Measurements from ENCODE around the gene GORASP1. TPM values are rescaled to one million over a fixed set of nuclear protein-coding genes. Genes with fewer than 3 reads are reported as not detected.

The GORASP1 gene
- total RNA-seq, 1 experiment from 2014 or later: 43.6 TPM

DNA sequence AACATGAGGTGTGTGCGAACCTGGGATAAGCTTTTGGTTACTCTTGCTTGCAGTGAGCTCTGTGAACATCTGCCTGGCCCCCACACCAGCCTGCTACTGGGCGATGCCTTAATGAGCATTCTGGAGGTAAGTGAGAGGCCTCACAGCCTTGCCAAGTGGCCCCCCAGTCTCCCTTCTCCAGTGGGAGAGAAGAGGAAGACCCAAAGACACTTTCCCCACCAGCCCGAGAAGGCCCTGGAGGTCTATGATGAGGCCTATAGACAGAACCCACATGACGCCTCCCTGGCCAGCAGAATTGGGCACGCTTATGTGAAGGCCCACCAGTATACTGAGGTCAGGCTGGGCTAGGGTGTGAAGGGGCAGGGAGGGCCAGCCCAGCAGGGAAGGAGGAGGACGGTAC is 22.6 kb upstream of the GORASP1 start:
- no peaks in the 10 kb centered on the region for H3K27me3 ChIP-seq (replicated peaks; ENCODE audit: control insufficient read depth, insufficient read depth, low read length)
- Mint-ChIP-seq H3K4me1 (ENCODE audit: low read depth, unreplicated experiment) (peaks cover 23% of the 10 kb centered on the region), H3K36me3 (ENCODE audit: insufficient read depth, unreplicated experiment) (no peaks in the 10 kb centered on the region), H3K27me3 (ENCODE audit: insufficient read depth, unreplicated experiment) (no peaks in the 10 kb centered on the region), H3K27ac (ENCODE audit: unreplicated experiment) (no peak overlapping the region), H3K4me3 (ENCODE audit: unreplicated experiment) (no peak overlapping the region), H3K9me3 (ENCODE audit: unreplicated experiment) (no peaks in the 10 kb centered on the region)
- TF ChIP-seq, protein P1, sequence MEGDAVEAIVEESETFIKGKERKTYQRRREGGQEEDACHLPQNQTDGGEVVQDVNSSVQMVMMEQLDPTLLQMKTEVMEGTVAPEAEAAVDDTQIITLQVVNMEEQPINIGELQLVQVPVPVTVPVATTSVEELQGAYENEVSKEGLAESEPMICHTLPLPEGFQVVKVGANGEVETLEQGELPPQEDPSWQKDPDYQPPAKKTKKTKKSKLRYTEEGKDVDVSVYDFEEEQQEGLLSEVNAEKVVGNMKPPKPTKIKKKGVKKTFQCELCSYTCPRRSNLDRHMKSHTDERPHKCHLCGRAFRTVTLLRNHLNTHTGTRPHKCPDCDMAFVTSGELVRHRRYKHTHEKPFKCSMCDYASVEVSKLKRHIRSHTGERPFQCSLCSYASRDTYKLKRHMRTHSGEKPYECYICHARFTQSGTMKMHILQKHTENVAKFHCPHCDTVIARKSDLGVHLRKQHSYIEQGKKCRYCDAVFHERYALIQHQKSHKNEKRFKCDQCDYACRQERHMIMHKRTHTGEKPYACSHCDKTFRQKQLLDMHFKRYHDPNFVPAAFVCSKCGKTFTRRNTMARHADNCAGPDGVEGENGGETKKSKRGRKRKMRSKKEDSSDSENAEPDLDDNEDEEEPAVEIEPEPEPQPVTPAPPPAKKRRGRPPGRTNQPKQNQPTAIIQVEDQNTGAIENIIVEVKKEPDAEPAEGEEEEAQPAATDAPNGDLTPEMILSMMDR (IDR thresholded peaks at IDR 0.05; ENCODE audit: insufficient read depth in 1 of 2, low read depth in 1 of 2, low read length in 1 of 2, severe bottlenecking in 1 of 2, unreplicated experiment in 1 of 2): no peak
- H3K4me1 ChIP-seq: peaks cover 19% of the 10 kb centered on the region
- ChIA-PET POLR2A (no interaction called here), CTCF (no interaction called here)
- no peaks in the 10 kb centered on the region for H3K9me3 ChIP-seq
- H3K4me3 ChIP-seq (ENCODE audit: low read depth, low read length): no peak overlapping the region
- H3K36me3 ChIP-seq (ENCODE audit: control insufficient read depth, insufficient read depth, low read length): no peaks in the 10 kb centered on the region
- BruUV-seq (replicated peaks): no TSS peak
- intact Hi-C loops (cut with micrococcal nuclease; ENCODE audit: unreplicated experiment): no loop called here
- peak in 1 of 2 experiments; percentile 17 for DNase-seq

DNA sequence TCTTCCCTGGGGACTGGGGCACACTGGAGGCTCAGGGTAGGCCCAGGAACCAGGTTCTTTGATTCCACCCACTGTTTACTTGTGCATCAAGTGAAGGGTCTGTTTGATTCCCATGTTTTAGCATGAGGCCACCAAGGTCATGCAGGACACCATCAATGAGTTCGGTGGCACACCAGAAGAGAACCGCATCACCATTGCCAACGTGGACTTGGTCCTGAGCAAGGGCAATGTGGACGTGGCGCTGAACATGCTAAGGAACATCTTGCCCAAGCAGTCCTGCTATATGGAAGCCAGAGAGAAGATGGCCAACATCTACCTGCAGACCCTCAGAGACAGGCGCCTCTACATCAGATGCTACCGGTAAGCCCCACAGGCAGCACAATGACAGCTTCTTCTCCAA is 21.5 kb upstream of the GORASP1 start:
- H3K27ac Mint-ChIP-seq (ENCODE audit: unreplicated experiment): no peak overlapping the region

DNA sequence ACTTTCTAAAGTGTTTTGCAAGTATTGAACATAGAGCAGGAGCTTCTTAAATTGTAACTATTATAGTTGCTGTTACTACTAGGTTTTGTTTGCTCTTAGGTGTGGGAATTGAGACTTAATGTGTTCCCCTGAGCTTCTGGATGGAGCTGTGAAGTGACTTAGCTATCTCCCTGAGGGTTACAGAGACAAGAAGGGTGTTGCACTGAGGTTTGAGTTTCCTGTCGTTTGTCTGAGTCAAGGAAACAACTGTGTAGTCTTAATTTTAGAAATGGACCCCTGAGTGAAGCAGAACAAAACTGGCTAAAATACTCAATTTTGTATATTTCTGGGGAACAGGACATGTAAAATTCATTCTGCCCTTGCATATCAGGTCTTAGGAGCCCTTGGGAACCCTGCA is 20.5 kb upstream of the GORASP1 start:
- H3K36me3 Mint-ChIP-seq (ENCODE audit: insufficient read depth, unreplicated experiment): no peaks in the 10 kb centered on the region
- no peak overlapping the region for H3K4me3 Mint-ChIP-seq (ENCODE audit: unreplicated experiment)
- intact Hi-C loops (cut with micrococcal nuclease; ENCODE audit: unreplicated experiment): loop anchor here (2.0 to 10.0 kb wide), 2 partner anchors 53 to 257 kb away; partner anchors contain the start of gene SLC25A38

More for the DNA sequence above, 21.5 kb upstream of the GORASP1 start:
- Mint-ChIP-seq H3K4me3 (ENCODE audit: unreplicated experiment) (no peak overlapping the region), H3K4me1 (ENCODE audit: low read depth, unreplicated experiment) (peaks cover 27% of the 10 kb centered on the region), H3K27me3 (ENCODE audit: insufficient read depth, unreplicated experiment) (no peaks in the 10 kb centered on the region), H3K36me3 (ENCODE audit: insufficient read depth, unreplicated experiment) (no peaks in the 10 kb centered on the region), H3K9me3 (ENCODE audit: unreplicated experiment) (no peaks in the 10 kb centered on the region)
- TF ChIP-seq, protein P1 (IDR thresholded peaks at IDR 0.05; ENCODE audit: insufficient read depth in 1 of 2, low read depth in 1 of 2, low read length in 1 of 2, severe bottlenecking in 1 of 2, unreplicated experiment in 1 of 2): no peak
- POLR2A ChIA-PET: no interaction called here
- no TSS peak for BruUV-seq (replicated peaks)
- intact Hi-C loops (cut with micrococcal nuclease; ENCODE audit: unreplicated experiment): loop anchor here (10.0 kb wide), 1 partner anchor 256 kb away; the partner anchor contains the start of gene SLC25A38
- CTCF ChIA-PET: interaction anchor here (1.2 to 5.0 kb wide), 2 partner anchors 151 to 159 kb away, joined by 5 to 68 read pairs; partner anchors contain the start of gene CX3CR1
- H3K36me3 ChIP-seq (ENCODE audit: control insufficient read depth, insufficient read depth, low read length): no peaks in the 10 kb centered on the region
- peaks cover 23% of the 10 kb centered on the region for H3K4me1 ChIP-seq
- no peaks in the 10 kb centered on the region for H3K9me3 ChIP-seq
- H3K27me3 ChIP-seq (replicated peaks; ENCODE audit: control insufficient read depth, insufficient read depth, low read length): no peaks in the 10 kb centered on the region
- DNase-seq: peak in 1 of 2 experiments; percentile 7
- no peak overlapping the region for H3K4me3 ChIP-seq (ENCODE audit: low read depth, low read length)

More for the DNA sequence above, 20.5 kb upstream of the GORASP1 start:
- TF ChIP-seq, protein P1 (IDR thresholded peaks at IDR 0.05; ENCODE audit: insufficient read depth in 1 of 2, low read depth in 1 of 2, low read length in 1 of 2, severe bottlenecking in 1 of 2, unreplicated experiment in 1 of 2): no peak
- Histone ChIP-seq H3K27me3 (replicated peaks; ENCODE audit: control insufficient read depth, insufficient read depth, low read length) (no peaks in the 10 kb centered on the region), H3K4me1 (peaks cover 23% of the 10 kb centered on the region), H3K9me3 (no peaks in the 10 kb centered on the region), H3K36me3 (ENCODE audit: control insufficient read depth, insufficient read depth, low read length) (no peaks in the 10 kb centered on the region), H3K4me3 (ENCODE audit: low read depth, low read length) (no peak overlapping the region)
- H3K4me1 Mint-ChIP-seq (ENCODE audit: low read depth, unreplicated experiment): peaks cover 27% of the 10 kb centered on the region
- no TSS peak for BruUV-seq (replicated peaks)
- H3K27ac Mint-ChIP-seq (ENCODE audit: unreplicated experiment): no peak overlapping the region
- POLR2A ChIA-PET: no interaction called here
- no peaks in the 10 kb centered on the region for H3K9me3 Mint-ChIP-seq (ENCODE audit: unreplicated experiment)
- DNase-seq: no peak
- no peaks in the 10 kb centered on the region for H3K27me3 Mint-ChIP-seq (ENCODE audit: insufficient read depth, unreplicated experiment)
- CTCF ChIA-PET: interaction anchor here (1.0 to 5.0 kb wide), 4 partner anchors 59 to 160 kb away, joined by 3 to 68 read pairs (median 4); partner anchors contain the start of gene CX3CR1

Measured in Caco-2 (cell line).